Activated CD4-positive, alpha-beta T cell treated with anti-CD3 and anti-CD28 coated beads for 24 hours (primary cell): ENCODE measurements around the gene PTMA.
A peak's percentile ranks its signal among the peaks of the same experiment; 100 is the strongest.

ENCODE experiments used
- DNase-seq, 2 donors: peaks; one replicate each; pipeline ENCODE4 v3.0.0-alpha.2; 2020; ENCODE audit warnings: low read depth in 2 of 2

Gene PTMA

DNA sequence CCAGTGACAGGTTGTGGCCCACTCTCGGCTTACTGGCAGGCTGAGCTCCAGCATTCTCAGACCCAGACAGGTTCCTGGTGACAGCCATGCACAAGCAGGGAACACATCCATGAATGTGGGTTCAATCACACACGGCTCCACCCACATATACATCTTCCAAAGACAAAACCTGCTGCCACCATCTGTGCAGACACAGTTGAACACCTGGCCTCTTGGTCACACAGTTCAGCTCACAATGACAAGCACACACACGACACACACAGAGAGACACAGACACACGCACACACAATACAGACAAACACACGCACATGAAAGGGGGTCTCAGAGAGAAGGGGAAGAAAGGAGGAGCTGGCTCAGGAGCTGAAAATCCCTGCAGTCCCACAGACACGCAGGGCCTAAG, 32.1 kb upstream of the PTMA start:
- DNase-seq = no peak

DNA sequence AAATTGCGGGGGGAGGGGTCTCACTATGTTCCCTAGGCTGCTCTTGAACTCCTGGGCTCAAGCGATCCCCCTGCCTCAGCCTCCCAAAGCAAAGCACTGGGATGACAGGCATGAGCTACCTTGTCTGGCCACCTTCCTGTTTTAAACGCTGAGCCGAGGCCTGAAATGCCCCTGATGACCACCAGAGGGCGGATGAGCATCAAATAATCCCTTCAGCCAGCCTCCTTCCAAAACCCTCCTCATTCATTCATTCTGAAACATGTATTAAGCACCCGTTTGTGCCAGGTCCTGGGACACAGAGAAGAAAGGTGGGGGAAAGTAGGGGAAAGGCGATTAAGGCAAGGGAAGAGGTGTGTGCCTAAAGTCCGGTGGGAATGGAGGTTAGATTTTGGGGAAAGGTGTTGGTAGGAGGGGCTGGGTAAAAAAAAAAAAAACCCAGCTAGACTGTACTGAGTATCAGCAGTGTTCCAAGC, 30.7 kb upstream of the PTMA start:
- DNase-seq = peak; percentile 71 to 81

DNA sequence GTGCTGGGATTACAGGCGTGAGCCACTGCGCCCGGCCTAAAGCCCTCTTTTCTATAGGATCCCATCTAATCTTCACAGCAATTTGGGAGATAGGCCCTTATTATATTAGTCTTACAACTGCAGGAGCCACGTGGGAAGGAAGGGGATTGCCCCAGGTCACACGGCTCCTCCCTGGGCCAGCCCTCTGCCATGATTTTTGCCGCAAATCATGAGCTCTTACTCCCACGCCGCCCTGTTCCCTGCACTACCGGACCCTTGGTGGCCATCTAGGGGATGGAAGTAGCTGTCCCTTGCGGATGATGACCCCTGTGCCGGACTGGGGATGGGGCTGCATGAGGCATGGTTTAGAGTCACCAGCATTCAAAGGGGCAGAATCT, 28.4 kb upstream of the PTMA start:
- DNase-seq = no peak

DNA sequence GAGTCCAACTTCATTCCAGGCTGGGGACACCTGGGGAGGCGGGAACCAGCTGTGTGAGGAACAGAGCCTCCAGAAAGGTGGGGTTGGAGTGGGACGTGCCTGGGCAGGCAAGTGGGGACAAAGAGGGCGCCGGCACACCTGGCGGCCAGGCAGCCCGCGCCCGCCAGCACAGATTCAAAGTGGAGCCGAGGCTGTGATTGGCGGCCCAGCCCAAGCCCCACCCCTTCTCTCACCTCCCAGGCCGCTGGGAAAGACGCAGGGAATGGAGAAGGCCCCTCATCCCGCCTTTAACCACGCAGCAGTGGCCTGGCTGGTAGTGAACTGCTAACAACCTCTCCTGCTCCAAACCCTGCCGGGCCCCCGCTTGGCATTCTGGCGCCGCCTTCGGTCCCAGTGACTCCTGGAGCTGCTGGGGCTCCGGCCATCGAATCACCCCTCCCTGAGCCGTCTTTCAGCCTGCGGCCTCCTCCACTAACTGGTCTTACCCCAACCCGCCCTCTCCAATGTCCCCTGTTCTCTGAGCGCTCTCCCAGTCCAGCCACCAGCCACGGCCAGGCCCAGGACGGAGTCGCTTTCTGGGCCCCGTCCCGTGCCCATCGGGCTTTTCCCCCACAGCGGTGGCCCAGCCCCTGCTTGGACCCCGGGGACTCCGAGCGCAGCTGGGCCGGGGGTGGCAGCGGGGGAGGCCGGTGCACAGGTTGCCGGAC, 27.9 kb upstream of the PTMA start:
- DNase-seq = no peak

DNA sequence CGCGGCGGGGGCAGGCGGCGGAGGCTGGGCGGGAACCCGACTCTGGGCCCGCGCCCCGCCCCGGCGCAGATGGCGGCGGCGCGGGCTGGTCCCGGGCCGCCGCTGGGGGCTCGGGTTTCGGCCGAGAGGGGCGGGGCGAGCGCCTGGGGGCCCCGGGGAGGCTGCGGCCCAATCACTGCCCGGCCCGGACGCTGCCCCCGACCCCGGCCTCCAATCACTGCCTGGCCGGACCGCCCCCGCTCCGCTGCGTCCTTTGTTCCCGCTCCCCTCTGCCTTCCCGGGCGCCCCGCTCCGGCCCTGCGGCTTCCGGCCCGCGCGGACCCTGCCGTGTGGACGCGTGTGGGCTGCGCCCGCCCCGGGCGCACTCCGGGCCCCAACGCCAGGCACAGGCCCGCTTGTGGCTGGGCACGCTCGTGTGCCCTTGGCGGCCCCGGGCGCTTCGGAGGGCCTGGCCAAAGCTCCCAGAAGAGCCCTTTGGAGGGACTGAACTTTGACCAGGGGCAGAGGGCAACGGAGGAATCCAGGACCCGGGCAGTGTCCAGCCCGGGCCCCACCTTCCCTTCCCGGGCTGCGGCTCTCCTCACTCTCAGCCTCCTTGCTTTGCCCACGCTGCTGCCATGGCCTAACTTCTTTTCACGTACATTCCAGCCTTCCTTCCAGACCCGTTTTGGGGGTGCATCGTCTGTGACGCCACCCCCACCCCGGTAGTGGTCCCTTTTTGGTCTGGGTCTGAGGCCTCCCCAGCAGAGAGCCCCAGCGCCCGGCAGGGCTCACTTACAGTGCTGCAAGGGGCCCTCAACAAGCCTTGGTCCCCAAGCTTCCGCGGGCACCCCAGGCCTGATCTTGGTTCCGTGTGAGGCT, 27.1 kb upstream of the PTMA start:
- no peak for DNase-seq

DNA sequence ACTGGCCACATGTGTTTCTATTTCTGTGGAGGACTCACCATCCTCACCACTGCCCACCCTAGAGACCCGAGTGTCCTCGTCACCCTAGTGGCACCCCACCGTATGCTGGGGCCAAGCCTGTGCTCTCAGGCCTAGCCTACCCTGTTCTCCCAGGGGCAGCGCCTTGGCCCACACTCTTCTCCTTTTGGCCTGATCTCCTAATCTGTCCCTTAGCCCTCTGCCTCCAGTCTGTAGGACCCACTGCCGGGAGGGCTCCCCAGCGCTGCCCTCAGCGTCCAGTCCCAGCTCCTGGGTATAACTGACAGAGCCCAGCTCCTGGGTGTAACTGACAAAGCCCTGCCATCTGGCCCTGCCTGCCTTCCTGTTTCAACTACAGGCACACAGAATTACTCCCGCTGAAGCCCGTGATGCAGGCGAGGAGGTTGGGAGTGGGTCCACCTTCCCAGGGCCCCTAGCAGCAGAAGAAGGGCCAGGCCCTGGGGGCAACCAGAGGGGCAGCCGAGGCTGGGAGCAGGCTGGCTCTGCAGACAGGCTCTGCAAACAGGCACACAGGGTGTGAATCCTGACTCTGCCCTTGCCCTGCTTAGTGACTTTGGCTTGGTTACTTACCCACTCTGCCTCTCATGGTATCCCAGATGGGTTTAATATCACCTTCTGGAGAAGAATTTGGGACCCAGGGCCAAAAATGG, 25.6 kb upstream of the PTMA start:
- no peak for DNase-seq

DNA sequence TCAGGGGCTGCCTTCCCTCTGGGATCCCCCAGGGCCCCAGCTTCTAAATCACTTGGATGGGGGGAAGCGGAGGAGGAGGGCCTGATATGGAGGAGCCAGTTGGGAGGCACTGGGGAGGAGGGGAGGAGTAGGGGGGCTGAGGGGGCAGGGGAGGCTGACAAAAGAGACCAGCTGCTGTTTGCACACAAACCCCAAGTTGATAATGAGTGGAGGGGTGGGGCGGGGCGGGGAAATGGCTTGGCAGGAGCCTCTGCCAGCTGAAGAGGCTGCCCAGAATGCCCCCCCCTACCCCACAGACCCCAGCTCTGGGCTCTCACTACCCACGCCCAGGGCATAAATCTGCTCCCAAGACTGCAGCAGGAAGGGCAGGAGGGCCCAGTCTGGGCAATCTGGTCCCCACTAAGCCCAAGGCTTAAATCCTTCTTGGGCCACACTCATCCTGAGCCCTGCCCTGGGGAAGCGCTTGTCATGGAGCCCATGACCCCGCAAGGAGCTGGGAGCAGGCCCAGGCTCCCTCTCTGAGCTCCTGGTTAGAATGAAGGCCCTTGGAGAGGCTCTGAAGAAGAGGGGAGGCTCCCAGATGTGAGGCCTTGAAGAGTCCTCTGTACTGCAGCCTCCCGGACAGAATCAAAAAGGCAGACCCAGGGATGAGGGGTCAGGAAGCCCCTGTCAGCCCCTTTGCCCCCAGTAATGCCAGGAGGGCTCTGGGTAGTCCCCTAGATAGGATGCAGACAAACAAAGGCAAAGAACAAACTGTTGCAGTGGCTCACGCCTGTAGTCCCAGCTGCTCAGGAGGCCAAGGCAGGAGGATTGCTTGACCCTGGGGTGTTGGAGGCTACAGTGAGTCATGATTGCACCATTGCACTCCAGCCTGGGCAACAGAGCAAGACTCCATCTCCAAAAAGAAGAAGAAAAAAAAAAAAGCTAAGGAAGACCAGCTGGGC, 24.8 kb upstream of the PTMA start:
- no peak for DNase-seq

DNA sequence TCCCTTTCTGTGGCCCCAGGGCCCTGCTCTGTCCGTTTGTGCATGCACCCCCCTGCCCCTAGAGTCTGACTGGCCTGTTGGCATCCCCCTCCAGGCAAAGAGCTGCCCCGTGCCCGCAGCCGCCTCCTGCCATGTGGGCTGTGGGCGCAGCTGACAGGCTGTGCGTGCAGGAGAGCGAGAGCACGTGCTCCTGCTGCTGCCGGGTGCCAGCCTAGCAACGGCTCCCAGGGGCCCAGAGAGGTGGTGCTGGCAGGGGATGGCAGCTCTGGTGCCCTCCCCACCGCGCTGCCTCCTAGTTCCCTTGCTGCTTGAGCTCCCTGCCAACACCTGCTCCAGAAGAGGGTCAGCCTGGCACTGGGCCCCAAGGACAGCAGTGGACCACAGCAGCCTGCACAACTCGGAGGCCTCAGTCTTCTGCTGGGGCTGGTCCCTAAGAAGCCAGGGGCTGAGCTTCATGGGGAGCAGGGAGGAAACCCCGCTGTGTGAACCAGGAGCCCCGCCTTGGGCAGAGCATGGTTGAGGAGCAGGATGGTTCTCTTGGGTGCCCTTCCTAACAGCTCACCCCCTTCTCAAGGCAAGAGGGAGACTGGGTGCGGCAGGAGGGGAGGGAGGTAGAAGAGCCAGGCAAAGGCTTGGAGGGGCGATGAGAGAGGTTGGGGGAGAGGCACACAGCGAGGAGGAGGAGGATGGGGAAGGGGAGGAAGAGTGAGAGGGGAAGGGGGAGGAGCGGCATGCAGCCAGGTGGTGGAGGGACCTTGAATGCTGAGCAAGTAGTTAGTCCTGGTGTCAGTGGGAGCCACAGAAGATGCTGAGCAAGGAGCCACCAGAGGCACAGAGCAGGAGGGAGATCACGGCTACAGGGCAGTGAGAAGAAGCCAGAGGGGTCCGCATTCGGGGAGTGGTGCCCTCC, 23.8 kb upstream of the PTMA start:
- no peak for DNase-seq

DNA sequence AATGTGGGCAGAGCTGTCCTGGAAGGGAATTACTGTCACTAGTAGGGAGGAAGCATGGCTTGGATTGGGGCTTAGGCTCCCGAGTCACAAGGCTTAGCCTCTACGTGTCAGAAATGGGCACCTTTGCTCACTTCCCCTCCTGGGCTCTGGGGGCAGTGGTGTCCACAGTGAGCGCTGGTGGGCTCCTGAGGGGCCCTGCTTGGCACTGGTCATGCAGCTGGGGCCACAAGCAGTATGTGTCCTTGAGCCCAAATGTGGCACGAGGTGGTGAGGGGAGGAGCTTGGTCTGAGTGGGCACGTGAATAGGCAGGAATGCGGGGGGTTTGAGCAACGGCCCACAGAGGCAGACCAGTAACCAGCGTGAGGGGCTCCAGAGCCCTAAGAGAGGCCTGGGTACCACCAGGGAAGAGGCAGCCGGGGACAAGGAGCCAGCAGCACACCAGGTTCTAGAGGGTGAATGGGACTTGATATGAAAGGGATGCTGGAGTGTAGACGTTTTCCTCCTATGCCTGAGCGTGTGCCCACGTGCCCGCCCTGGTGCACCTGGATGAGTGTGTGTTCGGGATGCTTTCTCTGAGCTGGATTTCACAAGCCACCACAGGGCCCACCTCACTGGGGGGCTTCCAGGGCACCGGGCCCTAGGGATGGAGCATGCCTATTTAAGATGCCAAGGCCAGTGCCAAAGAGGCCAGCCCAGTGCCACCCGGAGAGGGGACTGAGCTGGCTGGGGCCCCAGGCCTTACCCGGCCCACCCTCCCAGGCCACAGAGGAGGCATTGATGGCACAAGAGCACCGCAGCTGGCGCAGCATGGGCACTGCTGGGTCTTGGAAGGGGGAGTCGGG, 22.8 kb upstream of the PTMA start:
- no peak for DNase-seq

DNA sequence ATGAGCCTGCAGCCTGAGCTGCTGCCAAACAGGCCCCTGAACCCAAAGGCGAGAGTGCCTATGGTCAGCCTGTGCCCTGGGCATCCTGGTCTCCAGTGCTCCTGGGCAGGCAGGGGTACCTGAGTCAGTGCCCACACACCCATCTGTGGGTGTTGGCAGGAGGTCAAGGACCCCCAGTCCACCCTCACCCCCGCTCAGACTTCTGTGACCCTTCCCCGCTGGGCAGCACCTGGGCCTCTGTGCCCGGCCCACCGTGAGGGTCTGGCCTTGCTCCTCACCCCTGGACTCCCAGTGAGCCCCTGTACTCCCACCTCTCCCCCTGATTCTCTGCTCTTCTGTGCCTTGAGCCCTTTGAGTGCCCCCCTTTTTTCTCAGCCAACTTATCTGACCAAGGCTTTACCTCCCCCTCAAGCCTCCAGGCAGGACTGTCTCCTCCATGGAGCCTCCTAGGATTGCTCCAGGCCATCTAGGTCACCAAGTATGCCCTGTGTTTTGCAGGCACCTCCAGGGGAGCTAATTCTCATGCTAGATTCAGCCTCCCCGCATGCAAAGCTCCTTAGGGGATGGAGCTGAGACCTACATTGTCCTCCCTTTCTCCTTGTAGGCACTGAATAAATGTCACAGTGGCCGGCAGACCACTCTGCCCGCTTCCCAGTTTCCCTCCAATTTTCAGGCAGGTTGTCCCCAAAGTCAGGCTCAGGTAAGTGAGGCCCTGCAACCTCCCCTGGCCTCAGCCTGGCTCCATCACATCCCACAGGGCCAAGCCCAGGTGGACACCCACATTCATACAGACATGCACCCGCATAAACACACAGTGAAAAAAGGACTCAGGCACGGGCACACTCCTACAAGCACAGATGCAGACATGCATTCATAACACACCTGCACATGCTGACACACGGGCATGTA, 21.9 kb upstream of the PTMA start:
- DNase-seq = no peak

DNA sequence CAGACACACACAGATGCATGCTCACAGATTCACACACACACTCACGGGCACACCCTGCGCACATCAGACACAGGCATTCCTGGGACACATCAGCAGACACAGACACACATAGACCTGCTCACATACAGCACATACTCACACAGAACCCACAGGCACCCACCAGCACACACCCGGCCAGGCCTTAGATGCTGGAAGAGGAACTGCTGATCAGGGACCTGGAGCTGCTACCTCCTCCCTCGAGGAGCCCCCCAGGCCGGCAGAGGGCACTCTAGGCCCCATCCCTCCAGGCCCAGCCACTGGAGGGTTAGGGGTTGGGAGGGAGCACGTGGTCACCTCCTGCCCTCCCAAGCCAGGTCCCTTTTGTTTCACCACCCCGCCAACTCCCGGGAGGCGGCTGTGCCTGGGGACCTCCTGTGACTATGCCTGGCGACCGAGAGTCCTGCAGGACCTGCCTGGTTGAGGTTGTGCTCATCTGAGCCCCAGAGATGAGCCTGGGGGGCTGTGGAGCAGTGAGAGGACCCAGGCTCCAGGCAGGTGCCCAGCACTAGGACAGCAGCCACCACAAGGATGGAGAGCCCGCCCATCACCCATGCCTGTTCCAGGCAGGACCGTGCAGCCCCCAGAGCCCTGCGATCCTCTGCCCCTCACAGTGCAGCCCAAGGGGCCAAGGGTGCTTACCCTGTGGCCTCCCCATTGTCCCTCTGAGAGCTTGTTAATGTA, 21.0 kb upstream of the PTMA start:
- DNase-seq = peak; percentile 50 to 51

DNA sequence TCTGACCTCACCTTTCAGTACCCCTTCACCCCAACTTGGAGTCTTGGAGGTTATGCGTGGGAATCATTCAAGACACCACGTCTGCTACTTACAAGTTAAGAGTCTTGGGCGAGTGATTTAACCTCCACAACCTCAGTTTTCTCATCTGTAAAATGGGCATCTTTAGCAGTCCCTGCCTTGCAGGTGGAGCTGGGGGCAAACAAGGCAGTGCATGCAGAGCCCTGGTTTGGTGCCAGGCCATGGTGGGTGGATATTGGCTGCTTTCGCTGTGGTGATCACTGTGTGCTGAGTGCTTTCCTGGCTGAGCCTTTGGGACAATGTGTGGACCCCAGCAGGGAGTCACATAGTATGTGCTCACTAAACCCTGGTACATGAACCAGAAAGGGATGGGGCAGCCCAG, 20.4 kb upstream of the PTMA start:
- no peak for DNase-seq

DNA sequence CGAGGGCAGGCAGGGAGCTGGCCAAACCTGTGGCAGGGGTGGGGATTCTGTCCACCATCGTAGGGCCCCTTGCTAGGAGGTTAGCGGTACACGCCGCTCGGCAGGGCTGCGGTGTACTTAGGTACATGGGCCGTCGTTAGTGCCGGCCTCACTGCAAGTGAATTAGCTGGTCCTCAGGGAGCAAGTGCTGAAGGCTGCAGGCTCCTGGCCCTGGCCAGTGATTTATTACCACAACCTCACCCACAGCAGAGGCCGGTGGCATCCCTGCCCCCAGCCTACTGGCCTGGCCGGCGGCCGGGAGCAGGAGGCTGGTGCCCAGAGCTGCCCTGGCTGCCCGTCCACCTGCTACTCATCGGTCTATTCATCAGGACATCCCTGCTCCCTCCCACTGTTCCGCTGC, 19.6 kb upstream of the PTMA start:
- no peak for DNase-seq

DNA sequence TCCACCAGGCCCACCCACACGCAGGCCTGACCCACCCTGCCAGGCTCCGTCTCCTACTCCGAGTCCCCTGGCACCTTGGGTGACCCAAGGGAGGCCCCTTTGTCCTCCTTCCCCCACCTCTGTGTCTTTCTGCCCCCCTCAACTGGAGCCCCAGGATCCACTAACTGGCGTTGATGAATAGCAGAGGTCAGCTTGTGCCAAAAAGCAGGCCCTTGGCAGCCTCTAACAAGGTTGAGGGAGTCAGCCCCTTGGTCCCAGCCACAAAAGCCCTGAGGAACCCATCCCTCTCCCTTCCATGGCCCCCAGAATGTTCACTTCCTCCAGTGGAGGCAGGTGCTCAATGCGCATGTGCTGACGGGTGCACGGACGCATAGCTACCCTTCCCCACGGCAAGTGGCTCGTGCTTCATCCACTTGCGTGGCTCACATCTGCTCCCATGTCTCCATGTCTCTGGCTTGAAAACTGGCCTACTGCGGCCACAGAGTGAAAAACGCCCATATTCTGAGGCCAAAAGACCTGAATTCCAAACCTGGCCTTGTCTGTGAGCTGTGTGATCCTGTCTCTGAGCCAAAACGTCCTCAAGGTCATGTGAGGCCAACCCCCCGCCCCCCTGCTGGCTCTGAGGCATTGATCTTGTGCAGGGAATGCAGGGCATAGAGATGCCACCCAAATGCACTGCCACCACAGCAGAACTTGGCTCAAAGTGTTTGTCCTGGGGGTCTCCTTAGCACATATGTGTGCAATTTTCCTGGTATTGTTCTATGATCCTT, 19.0 kb upstream of the PTMA start:
- no peak for DNase-seq

DNA sequence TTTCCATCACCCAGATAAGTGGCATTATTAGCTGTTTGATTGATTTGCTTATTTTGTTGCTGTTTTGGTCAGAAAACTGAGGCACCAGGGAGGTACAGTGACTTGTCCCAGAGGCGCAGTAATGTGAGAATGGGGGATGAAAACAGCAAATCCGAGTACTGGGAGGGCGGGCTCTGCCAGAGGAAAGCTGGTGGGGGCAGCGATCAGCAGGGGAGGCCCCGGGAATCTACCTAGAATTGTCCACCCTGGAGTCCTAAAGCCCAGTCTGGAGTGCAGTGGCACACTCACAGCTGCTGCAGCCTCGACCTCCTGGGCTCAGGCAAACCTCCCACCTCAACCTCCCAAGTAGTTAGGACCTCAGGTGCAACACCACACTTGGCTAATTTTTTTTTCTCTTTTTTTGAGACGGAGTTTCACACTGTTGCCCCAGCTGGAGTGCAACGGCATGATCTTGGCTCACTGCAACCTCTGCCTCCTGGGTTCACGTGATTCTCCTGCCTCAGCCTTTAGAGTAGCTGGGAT, 17.0 kb upstream of the PTMA start:
- no peak for DNase-seq

DNA sequence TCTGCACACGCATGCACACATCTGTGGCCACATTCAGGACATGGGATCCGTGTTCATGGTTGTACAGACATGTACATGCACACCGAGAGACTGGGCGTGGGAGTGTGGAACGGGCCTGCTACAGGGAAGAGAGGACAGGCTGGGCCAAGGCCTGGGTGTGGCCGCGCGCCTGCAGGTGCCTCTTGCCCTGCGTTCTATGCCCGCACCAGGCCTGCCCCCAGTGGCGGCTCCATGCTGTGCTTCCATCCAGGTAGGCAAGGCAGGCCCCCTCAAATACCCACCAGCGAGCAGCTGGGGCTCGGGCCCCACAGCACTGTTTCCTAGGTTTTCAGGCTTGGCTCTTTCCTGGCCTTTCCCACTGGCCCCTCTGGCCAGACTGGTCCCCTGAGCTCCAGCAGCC, 15.5 kb upstream of the PTMA start:
- DNase-seq = no peak

DNA sequence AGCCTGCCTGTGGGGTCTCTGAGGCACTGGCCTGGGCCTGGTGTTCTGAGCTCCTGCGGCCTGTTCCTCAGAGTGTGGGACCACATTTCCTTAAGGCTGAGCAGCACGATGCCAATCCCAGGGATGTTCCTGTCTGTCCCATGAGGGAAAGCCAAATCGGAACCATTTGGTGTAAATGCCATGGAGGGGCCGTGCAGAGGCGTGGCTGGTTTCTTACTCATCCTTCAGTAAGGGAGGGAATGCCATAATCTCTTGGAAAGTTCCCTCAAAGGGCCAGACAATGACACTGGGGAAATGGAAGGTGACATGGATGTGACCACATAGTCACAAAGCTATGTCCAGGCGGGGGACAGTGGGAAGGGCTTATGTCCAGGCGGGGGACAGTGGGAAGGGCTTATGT, 14.4 kb upstream of the PTMA start:
- DNase-seq = no peak
